Measurements from ENCODE around the gene KLF9. TPM values are rescaled to one million over a fixed set of nuclear protein-coding genes. Genes with fewer than 3 reads are reported as not detected.

KLF9 gene
- total RNA-seq, 6 experiments from 2014 or later: 7.9 to 15.7 (median 12.4) TPM

- DNase-seq: peak; percentile 34
- Mint-ChIP-seq H3K27ac (peak overlapping the region; percentile 100), H3K4me3 (peak overlapping the region; percentile 95), H3K27me3 (ENCODE audit: insufficient read depth) (peaks cover 4% of the 10 kb centered on the region), H3K4me1 (ENCODE audit: low read depth) (peaks cover 31% of the 10 kb centered on the region), H3K9me3 (no peaks in the 10 kb centered on the region), H3K36me3 (ENCODE audit: low read depth) (no peaks in the 10 kb centered on the region)
- TF ChIP-seq CTCF (IDR thresholded peaks at IDR 0.05): no peak
Measured at GRCh38 chr9:70421272-70422180, 7.1 kb upstream of the KLF9 start.

- Mint-ChIP-seq H3K9me3 (no peaks in the 10 kb centered on the region), H3K4me3 (peak overlapping the region; percentile 95), H3K27ac (peak overlapping the region; percentile 100), H3K27me3 (ENCODE audit: insufficient read depth) (peaks cover 4% of the 10 kb centered on the region), H3K36me3 (ENCODE audit: low read depth) (no peaks in the 10 kb centered on the region), H3K4me1 (ENCODE audit: low read depth) (peaks cover 31% of the 10 kb centered on the region)
- TF ChIP-seq CTCF (IDR thresholded peaks at IDR 0.05): no peak
- peak; percentile 46 for DNase-seq
Measured at GRCh38 chr9:70420441-70421271, 6.2 kb upstream of the KLF9 start.

- no peaks in the 10 kb centered on the region for H3K36me3 Mint-ChIP-seq (ENCODE audit: low read depth)
- H3K27ac Mint-ChIP-seq: peak overlapping the region; percentile 100
- H3K9me3 Mint-ChIP-seq: no peaks in the 10 kb centered on the region
- H3K4me1 Mint-ChIP-seq (ENCODE audit: low read depth): peaks cover 37% of the 10 kb centered on the region
- peak; percentile 95 for DNase-seq
- H3K27me3 Mint-ChIP-seq (ENCODE audit: insufficient read depth): peaks cover 4% of the 10 kb centered on the region
- H3K4me3 Mint-ChIP-seq: peak overlapping the region; percentile 95
- peak; percentile 32; the same call in 1 of the 2 replicates for TF ChIP-seq CTCF (IDR thresholded peaks at IDR 0.05)
Measured at GRCh38 chr9:70419556-70420440, 5.3 kb upstream of the KLF9 start.

- Mint-ChIP-seq H3K27me3 (ENCODE audit: insufficient read depth) (peaks cover 4% of the 10 kb centered on the region), H3K27ac (peak overlapping the region; percentile 100), H3K4me3 (peak overlapping the region; percentile 95), H3K4me1 (ENCODE audit: low read depth) (peaks cover 45% of the 10 kb centered on the region), H3K36me3 (ENCODE audit: low read depth) (no peaks in the 10 kb centered on the region), H3K9me3 (no peaks in the 10 kb centered on the region)
- TF ChIP-seq CTCF (IDR thresholded peaks at IDR 0.05): no peak
- DNase-seq: peak; percentile 96
Measured at GRCh38 chr9:70418822-70419555, 4.5 kb upstream of the KLF9 start.

Data from HFFc6 (cell line).